ENCODE measurements around the gene AQP3.
"Not testable (repeated sequence)": the region's sequence is repeated elsewhere in the genome, so short reads cannot be mapped to it uniquely, and the experiment has no call there.

Gene AQP3

DNA sequence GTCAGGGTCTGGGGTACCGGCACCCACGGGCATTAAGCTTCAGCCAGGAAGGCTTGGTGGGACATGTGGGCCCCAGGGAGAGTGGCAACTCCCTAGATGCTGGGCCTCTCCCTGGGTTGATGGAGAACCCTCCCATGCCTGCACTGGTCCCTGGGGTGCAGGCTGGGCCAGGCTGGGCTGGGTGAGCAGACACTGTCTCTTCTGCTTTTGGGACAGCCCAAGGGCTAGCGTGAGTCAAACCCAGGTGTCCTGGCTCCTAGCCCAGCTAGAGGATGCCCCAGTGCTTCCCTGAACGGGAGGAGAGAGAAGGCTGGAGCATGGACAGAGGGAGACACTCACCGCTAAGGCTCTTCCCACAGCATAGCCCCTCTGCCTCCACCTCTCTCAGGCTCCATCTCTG is 39.3 kb downstream of the AQP3 start:
- DNase-seq (ENCODE audit: low read depth): no peak

DNA sequence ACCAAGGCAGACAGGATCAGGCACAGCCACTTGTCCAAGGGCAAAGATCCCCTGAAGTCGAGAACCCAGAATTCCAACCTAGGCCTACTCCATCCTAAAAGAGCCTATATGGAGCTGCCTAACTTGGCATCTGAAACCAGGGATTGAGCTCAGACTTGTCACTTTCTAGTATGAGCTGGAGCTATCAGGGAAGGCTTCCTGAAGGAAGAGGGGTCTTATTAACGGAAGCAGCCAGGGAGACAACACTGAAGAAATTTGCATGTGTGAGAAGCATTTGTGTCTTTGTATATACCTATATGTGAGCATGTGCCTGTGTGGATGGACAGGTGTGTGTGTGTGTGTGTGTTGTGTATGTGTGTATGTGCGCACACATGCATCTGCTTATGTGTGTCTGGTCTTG is 40.3 kb downstream of the AQP3 start:
- no peak for DNase-seq (ENCODE audit: low read depth)

GRCh38 chr9:33404788-33405362 is 42.5 kb downstream of the AQP3 start:
- DNase-seq (ENCODE audit: low read depth): no peak

GRCh38 chr9:33403941-33404787 is 43.2 kb downstream of the AQP3 start:
- no peak for DNase-seq (ENCODE audit: low read depth)

GRCh38 chr9:33402371-33402770 is 45.0 kb downstream of the AQP3 start, which contains the start of gene AQP7:
Gene AQP7, minus strand, starts transcription at chr9:33402568. Its CDS starts 1,306 bp downstream, at chr9:33401262.
- DNase-seq (ENCODE audit: low read depth): not testable (repeated sequence)

DNA sequence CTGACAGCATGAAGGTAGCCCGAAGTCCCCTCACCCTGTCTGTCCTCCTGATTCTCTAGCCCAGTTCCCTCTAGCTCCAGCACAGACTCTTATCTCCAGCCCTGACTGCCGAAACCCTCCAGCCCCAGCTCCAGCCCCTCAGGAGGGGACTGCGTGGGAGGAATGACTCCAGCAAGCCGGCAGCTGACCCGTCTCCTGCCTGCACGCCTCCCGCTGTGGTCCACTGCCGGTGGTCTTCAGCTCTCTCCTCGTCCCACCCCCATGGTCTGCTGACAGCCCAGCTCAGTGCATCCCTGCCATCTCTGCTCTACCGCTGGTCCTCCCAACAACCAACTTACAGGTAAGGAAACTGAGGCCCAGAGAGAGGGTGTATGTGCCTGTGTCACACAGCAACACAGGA is 45.6 kb downstream of the AQP3 start:
- not testable (repeated sequence) for DNase-seq (ENCODE audit: low read depth)

GRCh38 chr9:33399047-33399446 is 48.3 kb downstream of the AQP3 start:
- not testable (repeated sequence) for DNase-seq (ENCODE audit: low read depth)

- not testable (repeated sequence) for DNase-seq (ENCODE audit: low read depth)
These were observed 49.6 kb downstream of the AQP3 start for GRCh38 chr9:33397801-33398200.

- DNase-seq (ENCODE audit: low read depth): not testable (repeated sequence)
These were observed 52.1 kb downstream of the AQP3 start for GRCh38 chr9:33395159-33395879.

DNA sequence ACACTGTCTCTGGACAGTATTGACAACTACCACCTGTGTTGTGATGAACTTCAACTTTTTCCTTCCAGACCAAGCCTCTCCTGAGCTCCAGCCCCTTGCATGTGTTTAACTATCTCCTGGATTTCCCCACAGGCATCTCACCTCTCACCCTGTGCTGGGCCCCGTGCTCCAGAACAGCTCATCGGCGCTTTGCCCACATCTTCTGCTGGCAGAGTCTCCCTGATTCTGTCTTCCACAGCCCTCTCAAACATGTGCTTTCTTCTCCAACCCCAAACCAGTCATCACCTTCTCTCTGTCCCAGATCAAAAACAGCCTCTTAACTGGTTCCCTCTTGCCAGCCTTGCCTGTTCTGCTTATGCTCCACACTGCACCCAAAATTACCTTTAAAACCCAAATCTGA is 53.4 kb downstream of the AQP3 start:
- not testable (repeated sequence) for DNase-seq (ENCODE audit: low read depth)

- no peak for DNase-seq (ENCODE audit: low read depth)
These were observed 53.8 kb downstream of the AQP3 start for GRCh38 chr9:33393581-33393980.

DNA sequence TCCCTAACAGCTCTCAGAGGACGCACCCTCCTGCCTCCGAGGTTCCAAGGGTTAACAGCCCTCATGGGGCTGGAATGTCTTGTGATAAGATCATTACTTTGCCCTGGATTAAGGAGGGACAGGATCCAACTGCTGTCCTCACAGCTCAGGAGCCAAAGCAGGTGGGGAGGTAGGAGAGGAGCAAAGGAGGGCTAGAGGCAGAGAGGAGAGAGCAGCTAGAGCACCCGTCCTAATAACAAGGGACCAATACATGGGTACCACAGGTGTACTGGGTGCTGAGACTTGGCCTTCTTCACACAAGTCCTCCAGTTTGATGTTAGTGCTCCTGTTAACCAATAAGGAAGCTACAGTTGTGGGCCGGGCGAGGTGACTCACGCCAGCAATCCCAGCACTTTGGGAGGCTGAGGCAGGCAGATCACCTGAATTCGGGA is 54.8 kb downstream of the AQP3 start:
- not testable (repeated sequence) for DNase-seq (ENCODE audit: low read depth)
